ENCODE results near the gene IKZF2.

GRCh38 chr2:212979799-212980198, 171.6 kb downstream of the IKZF2 start:
- TF ChIP-seq EZH2 (IDR thresholded peaks at IDR 0.05) (no peak), POLR2AphosphoS5 (IDR thresholded peaks at IDR 0.05; ENCODE audit: borderline replicate concordance, low read depth, low read length) (no peak)
